HK-2 (cell line): ENCODE measurements around the gene AGTR1.

Experiments
- DNase-seq: peaks from one replicate; pipeline ENCODE4 v3.0.0-alpha.2; 2018; ENCODE audit not compliant: unreplicated experiment

AGTR1 gene

DNA sequence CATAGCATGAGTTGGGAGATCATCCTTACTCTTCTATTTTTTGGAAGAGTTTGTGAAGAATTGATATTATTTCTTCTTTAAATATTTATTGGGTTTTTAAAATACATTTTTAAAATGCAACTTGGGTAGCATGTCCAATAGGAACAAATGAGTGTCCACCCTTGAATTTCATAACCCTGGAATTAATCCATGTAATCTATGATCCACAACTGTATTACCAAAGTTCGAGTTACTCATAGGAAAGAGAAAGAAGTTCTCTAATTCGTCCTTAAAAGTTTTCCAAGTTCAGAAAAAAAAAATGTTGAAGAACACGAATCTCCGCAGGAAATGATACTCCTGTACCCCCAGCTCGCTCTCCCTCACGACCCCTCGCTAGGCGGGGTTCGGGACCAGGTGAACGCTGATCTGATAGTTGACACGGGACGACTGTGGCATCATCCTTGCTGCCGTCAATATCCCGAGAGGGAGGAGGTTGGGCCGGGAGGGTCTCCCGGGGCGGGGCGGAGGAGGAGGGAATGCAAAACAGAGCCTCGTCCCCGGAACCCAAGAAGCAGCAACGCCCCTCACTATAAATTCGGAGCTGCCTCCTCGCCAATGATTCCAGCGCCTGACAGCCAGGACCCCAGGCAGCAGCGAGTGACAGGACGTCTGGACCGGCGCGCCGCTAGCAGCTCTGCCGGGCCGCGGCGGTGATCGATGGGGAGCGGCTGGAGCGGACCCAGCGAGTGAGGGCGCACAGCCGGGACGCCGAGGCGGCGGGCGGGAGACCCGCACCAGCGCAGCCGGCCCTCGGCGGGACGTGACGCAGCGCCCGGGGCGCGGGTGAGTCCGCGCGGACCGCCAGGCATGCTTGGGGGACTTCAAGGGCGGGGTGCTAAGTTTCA is at the start of gene AGTR1:
Gene AGTR1 (plus strand): TSS at position 598 of the 884 bp plus-strand sequence. CDS start 43,133 bp downstream, outside the sequence.
- DNase-seq: no peak

- no peak for DNase-seq
Measured at GRCh38 chr3:148648685-148649352, 48.9 kb upstream of the AGTR1 start.

DNA sequence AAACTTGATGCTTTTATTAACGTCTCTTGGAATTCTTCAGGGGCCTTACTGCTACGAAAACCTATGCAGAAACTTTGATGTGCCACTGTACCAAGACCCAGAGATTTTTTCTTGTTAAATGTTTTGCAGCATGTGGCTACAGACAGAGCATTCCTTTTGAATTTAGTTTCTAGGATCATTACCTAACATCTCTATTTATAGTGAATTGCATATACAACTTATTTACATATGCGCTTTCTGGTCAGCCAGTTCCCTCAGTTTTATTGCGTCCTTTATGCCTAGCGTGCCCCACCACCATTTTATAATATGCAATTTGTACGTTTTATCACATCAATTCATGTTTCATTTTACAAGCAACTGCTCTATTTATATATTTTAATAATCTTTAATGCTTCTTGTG is 46.2 kb upstream of the AGTR1 start:
- DNase-seq: no peak

GRCh38 chr3:148654433-148654832 is 43.3 kb upstream of the AGTR1 start:
- DNase-seq: no peak

GRCh38 chr3:148657470-148657869 is 40.2 kb upstream of the AGTR1 start:
- DNase-seq: no peak

GRCh38 chr3:148659512-148659911 is 38.2 kb upstream of the AGTR1 start:
- DNase-seq: no peak

GRCh38 chr3:148680289-148680688 is 17.4 kb upstream of the AGTR1 start:
- no peak for DNase-seq

DNA sequence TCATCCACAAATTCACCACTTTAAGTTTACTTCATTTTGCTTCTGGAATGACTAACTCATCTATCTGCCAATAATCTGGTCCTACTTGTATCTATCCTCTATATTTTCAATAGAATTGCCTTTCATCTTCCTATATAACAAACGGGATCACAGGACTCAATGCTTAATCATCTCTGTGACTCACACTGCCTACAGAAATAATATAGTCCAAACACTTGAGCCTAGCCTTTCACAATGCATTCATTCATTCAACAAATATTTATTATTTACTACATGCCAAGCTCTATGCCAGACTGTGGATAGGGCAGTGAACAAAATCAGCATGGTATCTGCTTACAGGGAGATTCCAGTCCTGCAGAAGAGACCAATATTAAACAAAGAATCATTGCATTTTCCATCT is 16.6 kb upstream of the AGTR1 start:
- no peak for DNase-seq

DNA sequence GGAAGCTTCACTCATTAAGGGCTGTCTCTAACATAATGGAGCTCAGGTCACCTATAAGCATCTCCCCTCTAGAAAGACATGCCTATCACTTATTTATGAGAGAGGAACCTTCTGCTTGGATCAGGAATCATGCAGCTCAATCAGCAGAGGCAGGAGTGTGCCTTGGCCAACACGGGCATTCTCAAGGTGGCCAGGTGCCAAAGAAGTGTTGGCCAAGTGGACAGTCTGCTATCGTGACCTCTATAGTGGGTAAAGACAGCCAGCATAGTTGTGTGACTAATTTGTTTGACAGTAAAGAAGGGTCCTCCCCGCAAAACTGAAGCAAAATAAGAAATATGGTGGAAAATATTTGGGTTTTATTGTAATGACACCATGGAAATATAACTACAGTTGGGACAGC is 14.7 kb upstream of the AGTR1 start:
- no peak for DNase-seq

DNA sequence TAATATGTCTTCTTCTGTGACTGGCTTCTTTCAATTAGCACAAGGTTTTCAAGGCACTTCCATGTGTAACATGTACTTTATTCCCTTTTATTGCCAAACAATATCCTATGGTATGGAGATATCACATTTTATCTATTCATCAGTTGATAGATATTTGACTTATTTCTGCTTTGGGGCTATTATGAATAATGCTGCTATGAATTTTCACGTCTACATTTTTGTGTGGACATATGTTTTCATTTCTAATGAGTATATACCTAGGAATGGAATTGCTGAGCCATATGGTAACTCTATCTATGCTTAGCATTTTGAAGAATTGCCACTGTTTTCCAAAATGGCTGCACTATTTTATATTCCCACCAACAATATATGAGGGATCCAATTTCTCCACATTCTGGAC is 3.6 kb upstream of the AGTR1 start:
- no peak for DNase-seq

DNA sequence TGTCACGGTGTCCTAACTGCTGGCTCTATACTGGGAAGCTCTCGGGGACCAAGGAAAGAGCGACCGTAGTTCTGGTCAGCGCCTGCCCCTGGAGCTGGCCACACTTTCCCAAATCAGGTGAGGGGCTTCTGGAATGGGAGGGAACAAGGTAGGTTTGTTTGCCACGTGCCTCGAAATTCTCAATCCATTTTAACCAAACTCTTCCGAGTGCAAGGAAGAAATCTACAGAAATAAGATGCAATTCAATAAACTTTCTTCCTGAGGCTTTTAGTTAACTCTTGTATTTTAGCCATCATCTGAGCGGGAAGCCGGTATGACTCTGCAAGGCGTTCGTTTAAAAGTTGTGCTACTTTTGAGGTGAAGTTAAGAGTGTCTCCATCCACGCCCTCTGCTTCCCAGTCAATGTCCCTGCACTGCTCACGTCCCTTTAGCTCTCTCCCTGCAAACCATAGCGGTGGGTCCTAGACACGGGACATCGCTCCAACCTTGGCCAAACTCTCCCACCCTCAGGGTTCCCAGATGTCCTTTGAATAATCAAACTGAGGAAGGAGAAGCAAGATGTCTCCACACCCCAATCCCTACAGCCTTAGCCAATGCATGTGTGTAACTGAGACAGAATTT is 597 bp downstream of the AGTR1 start:
- no peak for DNase-seq

- no peak for DNase-seq
Measured at GRCh38 chr3:148705314-148705713, 7.6 kb downstream of the AGTR1 start.

- no peak for DNase-seq
Measured at GRCh38 chr3:148707601-148708380, 10.1 kb downstream of the AGTR1 start.

DNA sequence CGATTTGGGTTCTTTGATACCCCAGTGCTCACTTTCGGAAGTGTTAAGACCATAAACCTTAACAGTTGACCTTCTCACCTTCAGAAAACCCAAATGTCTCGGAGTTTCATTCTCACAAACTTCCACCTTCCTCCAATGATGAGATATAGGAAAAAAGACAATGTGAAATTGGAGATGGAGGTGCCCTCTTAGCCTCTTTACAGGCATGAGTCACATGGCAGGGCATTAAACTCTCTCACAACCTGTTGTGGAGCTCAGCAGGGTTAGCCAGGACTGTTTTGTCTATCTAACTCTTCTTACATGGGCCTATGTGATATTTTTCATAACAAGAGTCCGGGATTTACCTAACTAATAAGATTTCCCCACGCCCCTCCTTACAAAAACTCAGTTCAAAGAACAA is 10.7 kb downstream of the AGTR1 start:
- no peak for DNase-seq

DNA sequence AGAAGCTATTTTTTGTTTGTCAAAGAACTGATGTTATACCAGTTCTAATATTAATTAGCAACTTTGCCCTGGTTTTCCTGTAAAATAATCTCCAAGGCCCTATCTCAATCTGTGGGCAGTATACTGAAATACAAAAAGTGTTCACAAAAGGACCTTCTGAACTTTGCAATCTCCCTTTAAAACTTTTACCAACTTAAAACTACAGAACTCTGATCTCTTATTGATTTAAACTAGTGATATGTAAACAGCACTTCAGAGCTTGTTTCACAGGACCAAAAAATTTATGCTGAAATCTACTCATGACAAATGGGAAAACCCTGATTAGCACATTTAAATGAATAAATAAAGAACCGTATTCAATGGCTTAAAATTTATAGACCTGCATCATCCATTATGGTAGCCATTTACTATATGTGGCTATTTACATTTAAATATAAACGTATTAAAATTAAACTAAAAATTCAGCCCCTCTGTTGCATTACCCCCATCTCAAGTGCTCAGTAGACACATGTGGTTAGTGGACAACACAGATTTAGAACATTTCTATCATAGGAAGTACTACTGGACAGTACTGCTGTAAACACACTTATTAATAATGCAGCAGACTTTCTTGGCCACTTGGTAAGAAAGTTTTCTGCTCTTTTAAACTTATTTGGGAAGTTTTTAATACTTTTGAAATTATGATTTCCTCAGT is 12.0 kb downstream of the AGTR1 start:
- DNase-seq: no peak

GRCh38 chr3:148710665-148711064 is 13.0 kb downstream of the AGTR1 start:
- no peak for DNase-seq

DNA sequence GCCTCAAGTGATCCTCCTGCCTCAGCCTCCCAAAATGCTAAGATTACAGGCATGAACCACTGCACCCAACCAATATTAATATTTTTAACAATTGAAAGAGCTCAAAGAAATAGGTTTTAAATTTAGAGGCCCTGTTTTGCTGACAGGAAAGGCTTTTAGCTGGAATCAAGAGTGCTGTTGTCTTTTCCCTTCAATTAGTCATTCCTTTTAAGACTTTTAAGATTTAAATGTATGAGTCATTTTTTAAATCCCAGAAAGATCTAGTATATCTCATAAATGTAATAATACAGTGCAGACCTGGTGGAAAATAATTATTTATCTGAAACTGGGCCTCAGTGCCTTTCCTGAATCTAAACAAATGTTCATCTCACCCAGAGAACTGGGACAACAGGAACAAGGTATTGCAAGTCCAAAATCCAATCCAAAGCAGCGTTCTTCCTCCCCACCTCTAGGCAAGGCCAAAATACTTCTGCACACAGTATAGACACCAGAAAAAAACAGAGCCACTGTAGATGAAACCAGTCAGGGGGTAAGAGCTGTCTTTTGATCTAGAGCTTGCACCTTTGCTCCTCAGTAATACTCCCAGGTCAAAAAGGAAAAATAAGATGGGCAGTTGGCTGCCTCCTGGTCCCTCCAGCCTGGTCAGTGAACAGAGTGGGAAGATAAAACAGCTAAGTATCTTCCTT is 14.4 kb downstream of the AGTR1 start:
- no peak for DNase-seq

DNA sequence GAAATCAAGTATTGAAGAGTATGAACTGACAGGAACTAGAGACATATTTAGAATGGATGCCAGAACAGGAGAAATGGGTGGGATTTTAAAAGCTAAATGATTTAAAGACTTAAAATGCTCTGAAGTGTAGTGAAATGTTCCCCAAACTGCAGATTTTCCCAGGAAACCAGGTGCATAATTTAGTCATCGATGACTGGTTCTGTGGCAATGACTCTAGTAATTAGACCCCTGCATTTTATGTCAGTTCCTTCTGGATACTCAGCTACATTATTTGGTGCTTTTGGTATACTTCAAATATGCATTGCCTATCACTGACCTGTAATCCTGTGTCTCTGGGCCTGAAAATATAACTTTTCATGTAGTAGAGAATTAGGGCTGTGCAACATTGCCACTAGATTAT is 16.8 kb downstream of the AGTR1 start:
- no peak for DNase-seq

DNA sequence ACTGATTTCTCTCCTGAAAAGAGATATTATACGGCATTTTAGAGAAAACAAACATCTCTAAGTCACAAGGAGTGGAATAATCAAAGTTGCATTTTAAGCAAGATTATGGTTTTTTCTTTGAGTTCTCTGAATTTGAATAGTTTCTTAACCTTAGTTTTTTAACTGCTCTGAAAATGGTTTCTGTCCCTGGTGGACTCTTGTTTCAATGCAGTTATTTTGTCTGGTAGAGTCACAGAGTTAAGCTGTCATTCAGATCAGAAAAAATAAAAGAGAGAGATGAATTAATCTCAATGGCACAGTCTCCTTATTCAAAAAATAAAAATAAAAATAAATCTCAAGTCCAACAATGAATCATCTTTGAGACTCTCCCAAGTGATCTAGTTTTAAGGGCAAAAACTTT is 19.0 kb downstream of the AGTR1 start:
- no peak for DNase-seq

GRCh38 chr3:148717885-148718561 is 20.3 kb downstream of the AGTR1 start:
- DNase-seq: no peak
